GM06990 (cell line): ENCODE measurements around the gene INPP4A.

Experiments
- DNase-seq: peaks from one replicate; pipeline ENCODE4 v3.0.0-alpha.2; 2011; ENCODE audit not compliant: insufficient read length; ENCODE audit errors: extremely low read depth
- H3K27me3 ChIP-seq: replicated peaks from 2 replicates; pipeline ENCODE4 v1.6.0; 2011; ENCODE audit warnings: low read length; ENCODE audit not compliant: control insufficient read depth, insufficient read depth
- H3K36me3 ChIP-seq: 2 replicates; pipeline ENCODE4 v1.5.1; 2011; ENCODE audit warnings: low read length; ENCODE audit not compliant: control insufficient read depth, insufficient read depth
- H3K4me3 ChIP-seq: replicated peaks from 2 replicates; pipeline ENCODE4 v1.5.1; 2011; ENCODE audit warnings: low read depth, mild to moderate bottlenecking, control low read depth, low read length
- TF ChIP-seq, protein P1 (sequence below): IDR thresholded peaks from 2 replicates; pipeline ENCODE4 v1.5.1; 2011; ENCODE audit warnings: low read length, control low read depth, mild to moderate bottlenecking, inconsistent platforms; ENCODE audit not compliant: insufficient read depth, poor library complexity, severe bottlenecking

Gene INPP4A

GRCh38 chr2:98573426-98573825 lies 128.8 kb downstream of the INPP4A start:
- TF ChIP-seq, protein P1, sequence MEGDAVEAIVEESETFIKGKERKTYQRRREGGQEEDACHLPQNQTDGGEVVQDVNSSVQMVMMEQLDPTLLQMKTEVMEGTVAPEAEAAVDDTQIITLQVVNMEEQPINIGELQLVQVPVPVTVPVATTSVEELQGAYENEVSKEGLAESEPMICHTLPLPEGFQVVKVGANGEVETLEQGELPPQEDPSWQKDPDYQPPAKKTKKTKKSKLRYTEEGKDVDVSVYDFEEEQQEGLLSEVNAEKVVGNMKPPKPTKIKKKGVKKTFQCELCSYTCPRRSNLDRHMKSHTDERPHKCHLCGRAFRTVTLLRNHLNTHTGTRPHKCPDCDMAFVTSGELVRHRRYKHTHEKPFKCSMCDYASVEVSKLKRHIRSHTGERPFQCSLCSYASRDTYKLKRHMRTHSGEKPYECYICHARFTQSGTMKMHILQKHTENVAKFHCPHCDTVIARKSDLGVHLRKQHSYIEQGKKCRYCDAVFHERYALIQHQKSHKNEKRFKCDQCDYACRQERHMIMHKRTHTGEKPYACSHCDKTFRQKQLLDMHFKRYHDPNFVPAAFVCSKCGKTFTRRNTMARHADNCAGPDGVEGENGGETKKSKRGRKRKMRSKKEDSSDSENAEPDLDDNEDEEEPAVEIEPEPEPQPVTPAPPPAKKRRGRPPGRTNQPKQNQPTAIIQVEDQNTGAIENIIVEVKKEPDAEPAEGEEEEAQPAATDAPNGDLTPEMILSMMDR, result no peak
- DNase-seq, result no peak
- Histone ChIP-seq H3K4me3 (no peak overlapping the region), H3K27me3 (no peaks in the 10 kb centered on the region), H3K36me3 (peaks cover 51% of the 10 kb centered on the region)

DNA sequence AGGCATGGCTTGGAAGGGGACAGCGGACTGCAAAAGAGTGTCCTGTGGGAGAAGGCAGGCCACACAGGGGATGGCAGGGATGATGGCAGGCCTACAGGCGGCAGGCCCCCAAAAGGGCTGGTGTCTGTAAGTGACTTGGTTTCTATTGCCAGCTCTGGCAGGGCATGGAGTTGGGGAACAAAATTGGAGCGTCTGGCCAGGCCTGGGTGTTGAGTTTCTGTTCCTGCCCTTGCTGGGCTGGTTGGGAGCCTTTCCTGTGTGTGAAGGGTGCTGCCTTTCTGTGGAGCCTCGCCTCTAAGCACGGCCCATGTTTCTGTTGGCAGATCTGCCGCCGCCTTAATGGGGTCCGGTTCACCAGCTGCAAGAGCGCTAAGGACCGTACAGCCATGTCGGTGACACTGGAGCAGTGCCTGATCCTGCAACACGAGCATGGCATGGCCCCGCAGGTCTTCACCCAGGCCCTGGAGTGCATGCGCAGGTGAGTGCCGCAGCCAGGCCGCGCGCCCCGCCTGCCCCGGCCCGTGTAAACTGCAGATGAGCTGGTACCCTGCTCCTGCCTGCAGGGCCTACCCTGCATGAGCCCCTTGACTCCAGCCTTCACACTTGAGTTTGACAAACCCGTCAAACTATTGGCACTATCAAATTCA lies 132.1 kb downstream of the INPP4A start:
- H3K27me3 ChIP-seq, result no peaks in the 10 kb centered on the region
- no peak for DNase-seq
- TF ChIP-seq, protein P1, result no peak
- peaks cover 31% of the 10 kb centered on the region for H3K36me3 ChIP-seq
- no peak overlapping the region for H3K4me3 ChIP-seq

DNA sequence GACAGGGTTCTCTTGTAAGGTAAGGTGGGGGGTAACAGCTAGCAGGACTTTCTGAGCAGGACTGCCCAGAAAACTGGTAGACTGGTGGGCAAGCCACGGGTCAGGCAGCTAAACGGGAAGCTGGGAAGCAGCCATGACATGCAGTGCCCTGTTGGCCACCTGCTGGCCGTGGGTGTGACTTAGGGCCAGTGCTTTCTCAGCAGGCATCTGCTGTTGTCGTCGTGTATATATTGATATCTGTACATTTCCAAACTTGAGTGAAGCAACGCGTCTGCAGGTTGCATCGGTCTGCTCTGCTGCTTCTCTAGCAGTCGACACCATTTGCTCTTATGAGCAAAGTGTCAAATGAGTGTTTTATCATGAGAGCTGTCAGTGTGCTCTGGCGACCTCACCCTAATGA lies 132.7 kb downstream of the INPP4A start:
- TF ChIP-seq, protein P1, result no peak
- DNase-seq, result no peak
- H3K36me3 ChIP-seq, result peaks cover 31% of the 10 kb centered on the region

DNA sequence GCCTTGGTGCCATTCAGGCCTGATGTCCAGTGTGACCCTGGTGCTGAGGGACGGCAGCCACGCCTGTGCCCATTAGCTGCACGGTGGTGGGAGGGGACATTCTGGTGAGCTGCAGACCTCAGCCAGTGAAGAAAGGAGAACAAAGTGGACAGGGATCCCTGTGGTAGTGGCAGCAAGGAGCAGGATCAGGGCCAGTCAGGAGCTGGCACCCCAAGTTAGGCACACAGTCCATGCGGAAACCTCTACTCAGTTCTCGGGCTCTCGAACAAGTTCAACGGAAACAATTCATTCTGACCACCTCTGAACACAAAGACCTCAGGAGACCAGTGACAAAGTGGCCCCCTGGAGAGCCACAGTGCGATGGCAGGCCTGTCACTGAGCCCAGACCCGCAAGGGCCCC lies 133.6 kb downstream of the INPP4A start:
- TF ChIP-seq, protein P1, result no peak
- Histone ChIP-seq H3K27me3 (no peaks in the 10 kb centered on the region), H3K4me3 (no peak overlapping the region), H3K36me3 (peaks cover 33% of the 10 kb centered on the region)
- no peak for DNase-seq

More for the DNA sequence above, 132.7 kb downstream of the INPP4A start:
- Histone ChIP-seq H3K27me3 (no peaks in the 10 kb centered on the region), H3K4me3 (no peak overlapping the region)

DNA sequence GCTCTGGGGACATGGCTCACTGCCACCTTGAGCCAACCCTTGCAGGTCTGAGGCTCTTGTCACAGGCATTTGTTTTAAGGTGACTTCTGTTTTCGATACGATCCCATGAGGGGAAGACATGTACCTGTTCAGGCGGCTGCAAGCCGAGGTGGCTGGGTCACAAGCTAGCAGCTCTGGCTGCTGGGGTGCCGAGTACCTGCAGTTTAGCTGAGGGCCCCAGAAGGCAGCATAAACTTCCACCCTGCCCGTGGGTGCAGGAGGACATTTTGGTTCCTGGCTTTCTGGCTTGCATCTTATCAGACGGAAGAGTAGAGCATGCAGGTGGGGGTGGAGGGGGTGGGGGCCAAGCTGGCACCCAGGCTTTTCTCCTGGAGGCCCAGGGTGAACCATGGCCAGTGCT lies 135.3 kb downstream of the INPP4A start:
- Histone ChIP-seq H3K36me3 (peaks cover 32% of the 10 kb centered on the region), H3K27me3 (no peaks in the 10 kb centered on the region), H3K4me3 (no peak overlapping the region)
- no peak for DNase-seq
- TF ChIP-seq, protein P1, result no peak
